GM23338 (cell line): ENCODE measurements around the gene STAT3. TPM values are rescaled to one million over a fixed set of nuclear protein-coding genes. Genes with fewer than 3 reads are reported as not detected.

Experiments
- ATAC-seq: fragments of 200-7000 bp; cut with Tn5 transposase; 3 replicates; pipeline ENCODE4 v1.9.1; 2020
- DNase-seq: peaks from one replicate; pipeline ENCODE4 v3.0.0-alpha.2; 2015; ENCODE audit warnings: low spot score
- H2AFZ ChIP-seq: fragments of 200-600 bp; sonication (generic); 2 replicates; pipeline ENCODE4 v1.8.0; 2016; ENCODE audit warnings: antibody characterized with exemption, mild to moderate bottlenecking, moderate library complexity
- H3F3A ChIP-seq: fragments of 200-600 bp; sonication (generic); replicated peaks from 2 replicates; pipeline ENCODE4 v1.8.0; 2017; ENCODE audit warnings: antibody characterized with exemption, mixed run types, low read depth
- H3K27ac ChIP-seq: fragments of 200-600 bp; sonication (generic); 2 replicates; pipeline ENCODE4 v1.6.1; 2016; ENCODE audit warnings: low read depth
- H3K27me3 ChIP-seq: fragments of 200-600 bp; sonication (generic); 2 replicates; pipeline ENCODE4 v1.8.0; 2016; ENCODE audit warnings: mild to moderate bottlenecking, mixed run types, moderate library complexity; ENCODE audit not compliant: insufficient read depth
- H3K36me3 ChIP-seq: fragments of 200-600 bp; sonication (generic); 2 replicates; pipeline ENCODE4 v1.8.0; 2016; ENCODE audit warnings: mild to moderate bottlenecking; ENCODE audit not compliant: insufficient read depth
- H3K4me1 ChIP-seq: fragments of 200-600 bp; sonication (generic); 2 replicates; pipeline ENCODE4 v1.8.0; 2016; ENCODE audit warnings: mild to moderate bottlenecking, moderate library complexity; ENCODE audit not compliant: insufficient read depth
- H3K4me2 ChIP-seq: fragments of 200-600 bp; sonication (generic); 2 replicates; pipeline ENCODE4 v1.7.1; 2017; ENCODE audit warnings: mixed run types
- H3K4me3 ChIP-seq: fragments of 200-600 bp; sonication (generic); 2 replicates; pipeline ENCODE4 v1.6.1; 2016; ENCODE audit warnings: mixed run types
- H3K79me2 ChIP-seq: fragments of 200-600 bp; sonication (generic); replicated peaks from 2 replicates; pipeline ENCODE4 v1.8.0; 2017; ENCODE audit warnings: mild to moderate bottlenecking; ENCODE audit not compliant: insufficient read depth
- H3K9me2 ChIP-seq: fragments of 200-600 bp; sonication (generic); 2 replicates; pipeline ENCODE4 v1.8.0; 2017; ENCODE audit not compliant: insufficient read depth
- H4K20me1 ChIP-seq: fragments of 200-600 bp; sonication (generic); replicated peaks from 2 replicates; pipeline ENCODE4 v1.8.0; 2017; ENCODE audit warnings: mild to moderate bottlenecking; ENCODE audit not compliant: insufficient read depth
- H3K27ac Mint-ChIP-seq: 2 replicates; pipeline ENCODE4 v1.8.0; 2020; ENCODE audit warnings: inconsistent platforms, mild to moderate bottlenecking, moderate library complexity, mixed read lengths
- H3K27me3 Mint-ChIP-seq: 3 replicates; pipeline ENCODE4 v1.8.0; 2022; ENCODE audit warnings: low read depth, mild to moderate bottlenecking, moderate library complexity, mixed read lengths, inconsistent platforms; ENCODE audit not compliant: insufficient read depth, poor library complexity
- H3K36me3 Mint-ChIP-seq: 3 replicates; pipeline ENCODE4 v1.8.0; 2021; ENCODE audit warnings: low read depth, mild to moderate bottlenecking, inconsistent platforms, moderate library complexity, mixed read lengths
- H3K4me1 Mint-ChIP-seq: 3 replicates; pipeline ENCODE4 v1.8.0; 2020; ENCODE audit warnings: mild to moderate bottlenecking, inconsistent platforms, mixed read lengths
- H3K4me3 Mint-ChIP-seq: 3 replicates; pipeline ENCODE4 v1.8.0; 2021; ENCODE audit warnings: moderate library complexity, mild to moderate bottlenecking, inconsistent platforms, mixed read lengths
- H3K9me3 Mint-ChIP-seq: 3 replicates; pipeline ENCODE4 v1.8.0; 2020; ENCODE audit warnings: moderate library complexity, mild to moderate bottlenecking, inconsistent platforms, mixed read lengths
- CREB1 ChIP-seq: fragments of 250-450 bp; sonication (Bioruptor Pico); IDR thresholded peaks from 2 replicates; pipeline ENCODE4 v1.5.0; 2020; ENCODE audit warnings: low read depth, mild to moderate bottlenecking, moderate library complexity
- CTCF ChIP-seq, 2 experiments: fragments of 200-600 bp in 1 of 2; sonication (generic) in 1 of 2; conservative IDR thresholded peaks; 2 replicates each; pipeline versions ENCODE4 v1.5.1 to v1.6.1; 2016 to 2017; ENCODE audit warnings: antibody characterized with exemption in 2 of 2, low read depth in 2 of 2, mild to moderate bottlenecking in 2 of 2, moderate library complexity in 1 of 2
- EZH2 ChIP-seq: fragments of 200-600 bp; sonication (generic); IDR thresholded peaks from one replicate; pipeline ENCODE4 v1.8.0; 2017; ENCODE audit warnings: antibody characterized with exemption, mild to moderate bottlenecking, low read depth; ENCODE audit not compliant: unreplicated experiment
- EZH2phosphoT487 ChIP-seq: fragments of 200-600 bp; sonication (generic); IDR thresholded peaks from one replicate; pipeline ENCODE4 v1.8.1; 2018; ENCODE audit warnings: antibody characterized with exemption; ENCODE audit not compliant: unreplicated experiment
- NANOG ChIP-seq: IDR thresholded peaks from 2 replicates; pipeline ENCODE4 v1.6.1; 2016; ENCODE audit warnings: antibody characterized with exemption, borderline replicate concordance
- POLR2AphosphoS5 ChIP-seq: IDR thresholded peaks from 2 replicates; pipeline ENCODE4 v1.6.1; 2016; ENCODE audit warnings: antibody characterized with exemption, low read depth
- STAT1 ChIP-seq: IDR thresholded peaks from one replicate; pipeline ENCODE4 v1.6.1; 2016; ENCODE audit warnings: antibody characterized with exemption; ENCODE audit not compliant: unreplicated experiment
- ZNF114 ChIP-seq: fragments of 250-450 bp; sonication (Bioruptor Pico); IDR thresholded peaks from 2 replicates; pipeline ENCODE4 v1.5.0; 2020; ENCODE audit warnings: mild to moderate bottlenecking, moderate library complexity
- ZNF331 ChIP-seq: fragments of 250-450 bp; sonication (Bioruptor Pico); IDR thresholded peaks from 2 replicates; pipeline ENCODE4 v1.5.0; 2020; ENCODE audit warnings: low read depth, mild to moderate bottlenecking, moderate library complexity
- polyA plus RNA-seq: library from polyadenylated mRNA; unstranded; fragments of >200 nt; fragmentation: Nextera tagmentation; extraction: Ambion mirVana; gene quantifications from 2 replicates; pipeline ENCODE4 v1.2.1, GENCODE V29; 2016
- total RNA-seq: library from RNA; depleted of rRNA; stranded (reverse); fragments of >200 nt; shearing (Covaris generic); gene quantifications from 2 replicates; pipeline ENCODE4 v1.2.3, GENCODE V29; 2014
- TF ChIP-seq, protein P1 (sequence below): IDR thresholded peaks from one replicate; pipeline ENCODE4 v1.6.1; 2018; ENCODE audit warnings: antibody characterized with exemption; ENCODE audit not compliant: unreplicated experiment

The STAT3 gene
- total and polyA plus RNA-seq, 2 experiments from 2014 or later: 49.5 to 78.0 TPM

DNA sequence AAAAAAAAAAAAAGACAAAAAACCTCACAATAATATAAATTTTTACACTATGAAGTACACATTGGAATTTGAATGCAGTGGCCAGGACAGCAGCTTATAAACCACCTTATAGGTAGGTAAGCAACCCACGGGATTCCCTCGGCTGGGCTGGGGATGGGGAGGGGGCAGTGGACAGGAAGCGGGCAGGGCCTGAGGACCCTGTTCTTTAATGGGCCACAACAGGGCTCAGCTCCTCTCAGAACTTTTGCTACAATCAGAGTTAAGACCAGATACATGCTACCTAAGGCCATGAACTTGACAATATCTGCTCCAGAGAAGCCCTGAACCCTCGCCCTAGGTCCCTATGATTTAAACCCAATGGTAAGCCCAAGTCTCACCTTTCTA, 74.9 kb downstream of the STAT3 start:
- Mint-ChIP-seq H3K4me3 (no peak overlapping the region), H3K27ac (peak overlapping the region; percentile 40; the same call in 1 of the 2 replicates), H3K4me1 (peaks cover 41% of the 10 kb centered on the region), H3K27me3 (peaks cover 11% of the 10 kb centered on the region), H3K36me3 (peaks cover 24% of the 10 kb centered on the region), H3K9me3 (no peaks in the 10 kb centered on the region; the same call in 2 of the 3 replicates)
- Histone ChIP-seq H4K20me1 (no peaks in the 10 kb centered on the region; the same call in 1 of the 2 replicates), H3K4me1 (peaks cover 23% of the 10 kb centered on the region), H3K9me2 (no peaks in the 10 kb centered on the region), H3K27ac (peak overlapping the region; percentile 74), H3K4me3 (no peak overlapping the region), H3K4me2 (0 out of 2 replicates have a peak overlapping the region, but pooled peaks have one; percentile 82), H3K79me2 (no peaks in the 10 kb centered on the region), H3K36me3 (peaks cover 17% of the 10 kb centered on the region), H2AFZ (no peak overlapping the region), H3K27me3 (no peaks in the 10 kb centered on the region), H3F3A (peaks cover 26% of the 10 kb centered on the region)
- TF ChIP-seq ZNF114 (CRISPR knock-in tag): no peak
- TF ChIP-seq, protein P1, sequence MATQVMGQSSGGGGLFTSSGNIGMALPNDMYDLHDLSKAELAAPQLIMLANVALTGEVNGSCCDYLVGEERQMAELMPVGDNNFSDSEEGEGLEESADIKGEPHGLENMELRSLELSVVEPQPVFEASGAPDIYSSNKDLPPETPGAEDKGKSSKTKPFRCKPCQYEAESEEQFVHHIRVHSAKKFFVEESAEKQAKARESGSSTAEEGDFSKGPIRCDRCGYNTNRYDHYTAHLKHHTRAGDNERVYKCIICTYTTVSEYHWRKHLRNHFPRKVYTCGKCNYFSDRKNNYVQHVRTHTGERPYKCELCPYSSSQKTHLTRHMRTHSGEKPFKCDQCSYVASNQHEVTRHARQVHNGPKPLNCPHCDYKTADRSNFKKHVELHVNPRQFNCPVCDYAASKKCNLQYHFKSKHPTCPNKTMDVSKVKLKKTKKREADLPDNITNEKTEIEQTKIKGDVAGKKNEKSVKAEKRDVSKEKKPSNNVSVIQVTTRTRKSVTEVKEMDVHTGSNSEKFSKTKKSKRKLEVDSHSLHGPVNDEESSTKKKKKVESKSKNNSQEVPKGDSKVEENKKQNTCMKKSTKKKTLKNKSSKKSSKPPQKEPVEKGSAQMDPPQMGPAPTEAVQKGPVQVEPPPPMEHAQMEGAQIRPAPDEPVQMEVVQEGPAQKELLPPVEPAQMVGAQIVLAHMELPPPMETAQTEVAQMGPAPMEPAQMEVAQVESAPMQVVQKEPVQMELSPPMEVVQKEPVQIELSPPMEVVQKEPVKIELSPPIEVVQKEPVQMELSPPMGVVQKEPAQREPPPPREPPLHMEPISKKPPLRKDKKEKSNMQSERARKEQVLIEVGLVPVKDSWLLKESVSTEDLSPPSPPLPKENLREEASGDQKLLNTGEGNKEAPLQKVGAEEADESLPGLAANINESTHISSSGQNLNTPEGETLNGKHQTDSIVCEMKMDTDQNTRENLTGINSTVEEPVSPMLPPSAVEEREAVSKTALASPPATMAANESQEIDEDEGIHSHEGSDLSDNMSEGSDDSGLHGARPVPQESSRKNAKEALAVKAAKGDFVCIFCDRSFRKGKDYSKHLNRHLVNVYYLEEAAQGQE: no peak
- no peak for TF ChIP-seq ZNF331 (CRISPR knock-in tag)
- ATAC-seq: no peak
- DNase-seq: no peak

DNA sequence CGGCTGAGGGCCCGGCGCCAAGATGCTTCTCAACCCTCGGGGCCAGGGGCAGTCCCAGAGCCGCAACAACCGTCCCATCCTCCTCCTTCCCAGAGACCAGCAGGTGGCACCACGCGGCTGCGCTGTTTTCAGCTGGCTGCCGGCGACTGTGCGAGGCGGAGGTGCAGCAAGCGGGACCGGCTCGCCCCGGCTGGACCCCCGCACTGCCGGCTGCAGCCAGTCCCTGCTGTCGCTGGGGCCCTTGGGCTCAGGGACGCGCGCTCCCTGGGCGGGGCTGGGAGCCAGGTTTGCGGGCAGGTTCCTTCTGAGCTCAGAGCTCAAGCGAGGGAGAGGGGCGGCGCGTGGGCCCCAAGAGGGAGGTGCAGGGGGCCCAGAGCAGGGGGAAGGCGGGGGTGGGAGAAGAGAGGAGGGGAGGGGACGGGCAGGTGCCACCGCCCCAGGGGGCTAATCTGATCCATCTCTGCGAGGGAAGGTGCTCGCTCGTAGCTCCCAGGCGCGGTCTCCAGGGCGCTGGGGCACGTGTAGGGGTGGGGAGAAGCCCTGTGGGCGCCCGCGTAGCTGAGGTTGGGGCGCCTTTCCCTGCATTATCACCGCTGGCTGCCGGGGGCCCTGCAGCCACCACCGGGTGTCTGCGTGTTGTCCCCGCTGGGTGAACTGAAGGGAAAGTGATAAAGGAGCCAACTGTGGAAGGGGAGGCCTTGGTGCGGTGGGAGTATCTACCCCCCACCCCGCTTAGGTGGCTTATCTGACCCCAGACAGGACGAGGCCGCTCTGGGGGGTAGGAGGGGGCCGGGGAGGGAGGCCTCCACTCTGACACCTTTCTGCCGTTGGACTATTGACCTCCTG, 75.7 kb downstream of the STAT3 start:
- ATAC-seq (peak; percentile 88), DNase-seq (peak; percentile 95)
- Histone ChIP-seq H3K27ac (0 out of 2 replicates have a peak overlapping the region, but pooled peaks have one; percentile 59), H4K20me1 (no peaks in the 10 kb centered on the region; the same call in 1 of the 2 replicates), H3K4me3 (peak overlapping the region; percentile 56), H3K9me2 (no peaks in the 10 kb centered on the region), H3K36me3 (peaks cover 17% of the 10 kb centered on the region), H3F3A (peaks cover 26% of the 10 kb centered on the region), H3K4me2 (peak overlapping the region; percentile 82), H3K4me1 (peaks cover 23% of the 10 kb centered on the region), H2AFZ (no peak overlapping the region), H3K27me3 (no peaks in the 10 kb centered on the region), H3K79me2 (no peaks in the 10 kb centered on the region)
- H3K27me3 Mint-ChIP-seq: peaks cover 11% of the 10 kb centered on the region
- H3K36me3 Mint-ChIP-seq: peaks cover 18% of the 10 kb centered on the region
- H3K27ac Mint-ChIP-seq: no peak overlapping the region
- TF ChIP-seq ZNF114 (CRISPR knock-in tag) (no peak), CREB1 (CRISPR knock-in tag) (0 out of 2 replicates have a peak, but pooled peaks have one; percentile 15), EZH2phosphoT487 (no peak), STAT1 (no peak), EZH2 (no peak), NANOG (no peak), CTCF (conservative IDR thresholded peaks at IDR 0.05; ENCODE audit: low read depth in 2 of 2) (peak; percentile 55 to 89), POLR2AphosphoS5 (peak; percentile 51)
- TF ChIP-seq, protein P1: no peak
- peak overlapping the region; percentile 46 for H3K4me3 Mint-ChIP-seq
- H3K9me3 Mint-ChIP-seq: no peaks in the 10 kb centered on the region; the same call in 2 of the 3 replicates
- peaks cover 44% of the 10 kb centered on the region for H3K4me1 Mint-ChIP-seq
